Measurements from ENCODE around the gene AIFM3. TPM values are rescaled to one million over a fixed set of nuclear protein-coding genes. Genes with fewer than 3 reads are reported as not detected.

AIFM3 gene
- total and polyA plus RNA-seq, 2 of the 13 experiments (the other 11 are each of a cell fraction or from before 2014, with no cell fraction given) = 9.0 to 15.3 TPM

- TF ChIP-seq ARNTL (CRISPR knock-in tag; IDR thresholded peaks at IDR 0.05) (no peak), ZNF768 (CRISPR knock-in tag; IDR thresholded peaks at IDR 0.05) (no peak; the same call in 1 of the 2 replicates), GABPB1 (CRISPR knock-in tag; IDR thresholded peaks at IDR 0.05) (no peak), ZNF556 (CRISPR knock-in tag; IDR thresholded peaks at IDR 0.05; ENCODE audit: borderline replicate concordance) (no peak), PTBP1 (IDR thresholded peaks at IDR 0.05; ENCODE audit: low read depth, low read length, poor library complexity, severe bottlenecking) (no peak), ZNF12 (CRISPR knock-in tag; IDR thresholded peaks at IDR 0.05) (no peak), CEBPB (IDR thresholded peaks at IDR 0.05; ENCODE audit: borderline replicate concordance, low read depth, low read length) (no peak), ATF4 (CRISPR knock-in tag; IDR thresholded peaks at IDR 0.05) (no peak), ZNF124 (CRISPR knock-in tag; IDR thresholded peaks at IDR 0.05) (no peak), NCOA2 (CRISPR knock-in tag; IDR thresholded peaks at IDR 0.05) (no peak; the same call in 1 of the 2 replicates), ZNF136 (CRISPR knock-in tag; IDR thresholded peaks at IDR 0.05; ENCODE audit: low read depth) (no peak), NKX3-1 (CRISPR knock-in tag; IDR thresholded peaks at IDR 0.05) (0 out of 2 replicates have a peak, but pooled peaks have one; percentile 23), SSRP1 (CRISPR knock-in tag; IDR thresholded peaks at IDR 0.05) (no peak), ZSCAN30 (CRISPR knock-in tag; IDR thresholded peaks at IDR 0.05) (peak; percentile 88), ZSCAN5A (CRISPR knock-in tag; IDR thresholded peaks at IDR 0.05; ENCODE audit: borderline replicate concordance) (no peak), ZNF230 (CRISPR knock-in tag; IDR thresholded peaks at IDR 0.05) (no peak), ZNF687 (CRISPR knock-in tag; IDR thresholded peaks at IDR 0.05) (no peak), KDM3A (CRISPR knock-in tag; IDR thresholded peaks at IDR 0.05; ENCODE audit: low read depth) (no peak), PRPF4 (IDR thresholded peaks at IDR 0.05; ENCODE audit: low read depth, low read length, poor library complexity, severe bottlenecking) (no peak), ZNF83 (CRISPR knock-in tag; IDR thresholded peaks at IDR 0.05; ENCODE audit: borderline replicate concordance) (no peak), ZNF10 (CRISPR knock-in tag; IDR thresholded peaks at IDR 0.05; ENCODE audit: borderline replicate concordance, low read depth) (no peak), KDM6A (CRISPR knock-in tag; IDR thresholded peaks at IDR 0.05; ENCODE audit: low read depth) (no peak), BRD4 (CRISPR knock-in tag; IDR thresholded peaks at IDR 0.05) (no peak)
- TF ChIP-seq, protein P1, sequence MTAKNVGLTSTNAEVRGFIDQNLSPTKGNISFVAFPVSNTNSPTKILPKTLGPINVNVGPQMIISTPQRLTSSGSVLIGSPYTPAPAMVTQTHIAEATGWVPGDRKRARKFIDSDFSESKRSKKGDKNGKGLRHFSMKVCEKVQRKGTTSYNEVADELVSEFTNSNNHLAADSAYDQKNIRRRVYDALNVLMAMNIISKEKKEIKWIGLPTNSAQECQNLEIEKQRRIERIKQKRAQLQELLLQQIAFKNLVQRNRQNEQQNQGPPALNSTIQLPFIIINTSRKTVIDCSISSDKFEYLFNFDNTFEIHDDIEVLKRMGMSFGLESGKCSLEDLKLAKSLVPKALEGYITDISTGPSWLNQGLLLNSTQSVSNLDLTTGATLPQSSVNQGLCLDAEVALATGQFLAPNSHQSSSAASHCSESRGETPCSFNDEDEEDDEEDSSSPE (CRISPR knock-in tag; IDR thresholded peaks at IDR 0.05) = no peak
Observed at GRCh38 chr22:21000987-21001600, 34.0 kb downstream of the AIFM3 start (continued).
